GM18867 (cell line): ENCODE data around the gene RALBP1.
"Not testable (repeated sequence)": the region's sequence is repeated elsewhere in the genome, so short reads cannot be mapped to it uniquely, and the experiment has no call there.

Source experiments
- ATAC-seq: cut with Tn5 transposase; IDR thresholded peaks from one replicate; pipeline ENCODE4 v1.9.1; 2021; ENCODE audit warnings: mild to moderate bottlenecking, moderate library complexity; ENCODE audit not compliant: unreplicated experiment

The RALBP1 gene

DNA sequence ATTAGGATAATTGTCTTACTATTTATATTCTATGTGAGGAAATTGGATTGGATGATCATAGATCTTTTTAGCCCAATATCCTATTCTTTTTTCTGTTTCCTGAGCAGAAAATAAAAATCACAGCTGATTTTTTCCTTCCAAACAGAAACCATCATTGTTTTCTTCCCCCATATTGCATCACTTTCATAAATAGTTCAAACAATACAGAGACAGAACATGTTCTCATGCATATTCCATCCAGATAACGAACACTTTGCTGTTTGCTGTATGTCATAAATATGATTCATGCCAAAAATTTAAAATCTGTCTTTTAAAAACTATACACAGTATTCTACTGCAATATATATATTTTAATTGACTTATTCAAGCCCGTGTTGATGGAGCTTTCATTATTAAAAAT lies 22.0 kb upstream of the RALBP1 start:
- no peak for ATAC-seq

- ATAC-seq = no peak
Observed at GRCh38 chr18:9454061-9454703, 21.1 kb upstream of the RALBP1 start.

GRCh38 chr18:9455718-9456511 lies 19.4 kb upstream of the RALBP1 start:
- ATAC-seq = no peak

- no peak for ATAC-seq
Observed at GRCh38 chr18:9466127-9466526, 9.2 kb upstream of the RALBP1 start.

DNA sequence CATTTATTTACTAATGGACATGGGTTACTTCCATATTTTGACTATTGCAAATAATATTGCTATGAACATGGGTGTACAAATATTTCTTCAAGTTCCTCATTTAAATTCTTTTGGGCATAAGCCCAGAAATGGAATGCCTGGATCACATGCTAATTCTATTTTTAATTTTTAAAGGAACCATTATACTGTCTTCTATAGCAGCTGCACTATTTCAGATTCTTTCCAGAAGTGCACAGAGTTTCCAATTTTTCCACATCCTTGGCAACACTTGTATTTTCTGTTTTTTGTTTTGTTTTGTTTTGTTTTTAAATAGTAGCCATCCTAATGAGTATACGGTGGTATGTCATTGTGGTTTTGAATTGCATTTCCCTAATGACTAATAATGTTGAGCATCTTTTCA lies 8.5 kb upstream of the RALBP1 start:
- ATAC-seq = no peak

GRCh38 chr18:9468998-9469397 lies 6.3 kb upstream of the RALBP1 start:
- ATAC-seq = no peak

DNA sequence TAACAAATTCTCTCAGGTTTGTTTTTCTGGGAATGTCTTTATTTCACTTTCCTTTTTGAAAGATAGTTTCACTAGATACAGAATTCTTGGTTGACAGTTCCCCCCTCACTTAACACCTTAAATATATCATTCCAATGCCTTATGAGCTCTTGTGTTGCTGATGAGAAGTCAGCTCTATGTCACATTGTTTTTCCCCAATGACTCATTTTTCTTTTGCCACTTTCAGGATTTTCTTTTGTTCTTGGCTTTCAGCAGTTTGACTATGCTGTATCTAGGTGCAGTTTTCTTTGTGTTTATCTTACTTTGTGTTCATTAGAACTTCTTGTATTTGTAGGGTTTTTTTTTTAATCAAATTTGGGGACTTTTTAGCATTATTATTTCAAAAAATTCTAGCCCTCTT lies 5.6 kb upstream of the RALBP1 start:
- ATAC-seq = no peak

GRCh38 chr18:9474108-9474982 lies 968 bp upstream of the RALBP1 start:
- no peak for ATAC-seq

DNA sequence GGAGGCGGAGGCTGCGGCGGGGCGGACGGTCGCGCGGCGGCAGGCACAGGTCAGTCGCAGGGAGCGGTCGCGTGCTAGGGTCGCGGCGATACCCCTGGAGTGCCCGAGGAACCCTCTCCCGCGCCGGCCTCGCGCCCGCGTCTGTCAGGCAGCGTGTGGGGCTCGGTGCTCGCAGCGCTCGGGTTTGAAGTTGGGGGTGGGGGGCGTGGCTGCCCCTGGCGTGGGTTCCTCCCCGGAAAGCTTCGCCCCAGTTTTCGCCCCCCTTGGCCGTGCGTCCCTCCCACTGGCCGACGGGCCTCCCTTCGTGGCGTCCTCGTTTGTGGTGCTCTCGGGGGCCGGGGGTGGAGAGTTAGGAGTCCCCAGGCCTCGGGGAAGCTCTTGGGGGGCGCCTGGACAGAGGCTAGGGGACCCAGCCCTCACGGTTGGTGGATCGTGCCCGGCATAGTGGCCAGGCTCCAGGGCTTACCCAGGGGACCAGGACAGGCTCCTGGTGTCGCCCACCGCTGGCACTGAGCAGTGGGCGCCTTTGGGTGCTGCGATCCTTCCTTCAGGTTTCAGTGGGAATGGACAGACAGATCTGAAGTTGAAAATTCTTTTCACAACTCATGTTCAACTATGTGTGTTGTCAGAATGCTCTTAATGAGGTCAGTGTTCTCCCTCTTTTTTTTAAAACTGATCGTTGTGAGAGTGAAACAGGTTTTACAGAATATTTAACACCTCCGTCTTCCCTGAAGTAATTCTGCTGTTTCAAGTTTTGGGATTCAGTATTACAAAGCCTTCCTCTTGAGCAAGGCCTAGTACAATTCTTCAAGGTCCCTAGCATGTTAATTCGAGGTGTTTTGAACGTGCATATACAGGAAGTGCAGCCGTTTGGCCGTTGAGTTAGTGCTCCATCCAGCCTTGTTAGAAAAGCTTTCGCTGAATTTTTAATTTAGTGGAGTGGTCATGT lies 604 bp downstream of the RALBP1 start:
- peak; percentile 31 for ATAC-seq

- not testable (repeated sequence) for ATAC-seq
Observed at GRCh38 chr18:9476949-9477348, 1.6 kb downstream of the RALBP1 start.

DNA sequence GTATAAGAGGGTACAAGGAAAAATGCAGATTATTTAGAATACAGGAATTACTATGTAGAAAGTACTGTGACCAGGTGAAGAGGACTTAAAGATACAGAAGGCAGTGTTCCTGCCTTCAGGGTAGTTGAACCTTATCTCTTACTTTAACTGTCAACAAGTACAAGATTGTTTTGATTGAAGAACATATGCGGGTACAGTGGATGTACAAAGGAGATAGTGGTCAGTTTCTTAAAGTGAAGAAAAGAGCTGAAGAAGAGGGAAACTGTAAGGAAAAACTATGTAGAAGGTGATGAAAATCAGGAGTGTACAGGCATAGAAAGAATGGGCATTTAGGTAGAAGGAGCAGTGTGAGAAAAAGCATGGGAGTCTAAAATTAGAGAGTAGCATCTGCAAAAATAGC lies 2.2 kb downstream of the RALBP1 start:
- no peak for ATAC-seq

DNA sequence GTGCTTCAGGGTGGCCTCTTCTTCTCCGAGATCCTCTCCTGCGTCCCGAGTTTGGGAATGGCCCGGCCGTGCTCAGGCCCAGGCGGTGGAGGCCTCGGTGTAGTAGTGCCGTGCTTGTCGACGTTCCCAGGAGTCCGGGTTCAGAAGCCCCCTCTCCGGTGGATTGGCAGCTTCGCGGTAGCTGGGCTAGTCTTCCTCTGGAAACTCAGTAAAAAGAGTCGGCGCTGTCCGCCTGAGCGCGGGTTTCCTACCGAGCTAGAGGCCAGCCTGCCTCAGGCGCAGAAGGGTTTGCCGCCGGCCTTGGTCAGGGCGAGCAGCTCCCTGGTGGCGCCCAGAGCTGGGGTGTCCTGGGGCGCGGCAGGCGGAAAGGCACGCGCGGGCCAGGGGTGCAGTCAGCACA lies 3.2 kb downstream of the RALBP1 start:
- ATAC-seq = no peak

DNA sequence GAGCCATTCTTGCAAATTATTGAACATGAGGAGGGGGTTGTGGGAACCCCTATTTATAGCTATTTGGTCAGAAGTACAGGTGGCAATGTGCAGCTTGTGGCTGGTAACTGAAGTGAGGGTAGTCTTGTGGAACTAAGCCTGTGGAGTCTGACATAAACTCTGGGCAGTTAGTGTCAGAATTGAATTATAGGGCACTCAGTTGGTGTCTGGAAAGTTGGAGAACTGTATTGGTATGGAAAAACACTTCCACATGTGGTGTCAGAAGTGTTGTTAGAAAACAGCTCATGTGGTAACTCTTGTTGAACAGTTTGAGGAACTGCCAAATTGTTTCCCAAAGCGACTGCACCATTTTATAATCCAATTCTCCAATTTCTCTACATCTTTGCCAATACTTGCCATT lies 7.5 kb downstream of the RALBP1 start:
- no peak for ATAC-seq

- ATAC-seq = no peak
Observed at GRCh38 chr18:9483526-9483925, 8.2 kb downstream of the RALBP1 start.

- ATAC-seq = not testable (repeated sequence)
Observed at GRCh38 chr18:9484856-9485255, 9.5 kb downstream of the RALBP1 start.

DNA sequence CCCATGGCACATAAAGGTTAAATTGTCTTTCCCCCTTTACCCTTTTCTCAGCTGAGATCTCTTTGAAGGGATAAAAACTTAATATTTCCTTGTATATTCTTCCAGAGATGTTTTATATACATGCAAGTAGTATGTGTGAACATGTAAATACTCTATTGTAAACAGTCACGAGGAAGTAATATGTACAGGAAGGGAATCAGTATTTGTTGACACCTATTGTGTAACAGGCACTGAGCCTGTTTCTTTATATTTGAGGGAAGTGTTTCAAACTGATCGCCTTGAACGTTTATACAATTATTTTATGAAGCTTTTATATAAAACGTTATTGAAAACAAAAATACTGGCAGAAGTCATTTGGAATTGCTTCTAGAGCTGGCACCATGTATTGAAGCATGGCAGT lies 13.2 kb downstream of the RALBP1 start:
- ATAC-seq = no peak

- peak; percentile 83 for ATAC-seq
Observed at GRCh38 chr18:9494778-9495331, 19.5 kb downstream of the RALBP1 start.

DNA sequence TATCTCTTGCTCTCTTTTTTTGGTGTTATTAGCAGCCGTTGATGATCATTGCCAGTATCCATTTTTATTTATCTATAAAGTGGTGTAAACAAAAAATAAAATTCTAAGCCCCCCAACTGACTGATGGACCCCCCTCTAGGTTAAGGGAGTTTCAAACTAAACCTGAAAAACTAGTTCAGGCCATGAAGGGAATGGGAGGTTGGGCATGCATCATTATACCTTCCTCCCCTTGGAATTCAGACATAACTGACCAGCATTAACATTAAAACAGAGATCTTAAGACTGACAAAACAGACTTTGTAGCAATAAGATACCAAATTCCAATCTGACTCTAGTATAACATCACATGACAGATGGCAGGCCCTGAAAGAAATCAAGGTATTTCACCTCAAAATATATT lies 20.2 kb downstream of the RALBP1 start:
- ATAC-seq = no peak

GRCh38 chr18:9495916-9496705 lies 20.8 kb downstream of the RALBP1 start:
- no peak for ATAC-seq
